GM21717 (cell line): ENCODE data around the gene ARHGAP26.

Experiments
- ATAC-seq: cut with Tn5 transposase; IDR thresholded peaks from one replicate; pipeline ENCODE4 v1.9.1; 2021; ENCODE audit warnings: mild to moderate bottlenecking, moderate library complexity; ENCODE audit not compliant: unreplicated experiment

Gene ARHGAP26

DNA sequence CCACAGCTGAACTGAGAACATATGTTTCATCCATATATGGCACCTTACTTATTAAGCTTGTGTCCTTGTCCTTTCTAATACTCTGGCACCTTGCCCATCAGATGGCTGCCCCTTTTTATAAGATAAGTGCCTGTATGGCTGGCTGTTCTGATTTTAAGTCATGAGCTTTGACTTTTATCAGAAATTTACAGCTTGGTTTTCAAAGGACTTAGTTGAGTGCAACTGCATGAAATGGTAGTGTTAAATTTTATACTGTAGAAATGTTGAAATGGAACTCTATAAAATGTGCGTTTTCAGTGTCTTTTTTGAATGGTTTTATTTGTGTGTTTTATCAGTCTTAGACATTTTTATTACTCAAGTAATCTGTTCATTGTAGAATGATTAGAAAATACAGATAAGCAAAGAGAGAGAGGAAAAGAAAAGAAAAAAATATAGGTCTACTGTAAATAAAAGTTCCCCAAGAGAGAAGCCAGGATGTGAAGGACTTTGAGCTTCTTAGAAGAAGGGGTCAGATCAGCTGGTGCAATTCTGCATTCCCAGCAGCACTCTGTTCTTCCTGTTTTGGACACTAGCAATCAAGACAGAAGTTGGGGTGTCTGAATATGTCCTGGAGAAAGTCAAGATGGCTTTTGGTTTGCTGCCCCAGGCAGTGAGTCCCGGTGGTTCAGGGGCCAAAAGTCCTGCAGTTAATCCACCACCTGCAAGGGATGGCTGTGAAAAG is 38.9 kb downstream of the ARHGAP26 start:
- ATAC-seq: no peak

DNA sequence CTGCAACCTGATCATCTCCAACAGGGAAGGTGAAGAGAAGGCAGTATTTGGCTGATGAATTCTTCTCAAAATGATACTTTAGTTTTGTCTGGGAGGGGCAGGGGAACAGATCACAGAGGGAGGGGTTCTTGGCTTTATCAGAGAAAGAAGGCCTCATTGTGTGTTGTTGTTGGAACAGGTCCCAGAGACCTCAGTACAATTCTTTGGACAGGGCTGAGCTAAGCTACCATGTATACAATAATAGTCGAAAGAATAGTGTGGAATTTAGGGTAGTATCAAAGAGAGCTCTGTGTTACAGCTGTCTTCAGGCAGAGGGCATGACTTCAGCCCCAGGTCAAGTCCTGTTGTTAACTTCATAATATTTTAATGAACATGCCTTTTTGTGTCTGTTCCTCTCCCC is 39.9 kb downstream of the ARHGAP26 start:
- ATAC-seq: no peak

DNA sequence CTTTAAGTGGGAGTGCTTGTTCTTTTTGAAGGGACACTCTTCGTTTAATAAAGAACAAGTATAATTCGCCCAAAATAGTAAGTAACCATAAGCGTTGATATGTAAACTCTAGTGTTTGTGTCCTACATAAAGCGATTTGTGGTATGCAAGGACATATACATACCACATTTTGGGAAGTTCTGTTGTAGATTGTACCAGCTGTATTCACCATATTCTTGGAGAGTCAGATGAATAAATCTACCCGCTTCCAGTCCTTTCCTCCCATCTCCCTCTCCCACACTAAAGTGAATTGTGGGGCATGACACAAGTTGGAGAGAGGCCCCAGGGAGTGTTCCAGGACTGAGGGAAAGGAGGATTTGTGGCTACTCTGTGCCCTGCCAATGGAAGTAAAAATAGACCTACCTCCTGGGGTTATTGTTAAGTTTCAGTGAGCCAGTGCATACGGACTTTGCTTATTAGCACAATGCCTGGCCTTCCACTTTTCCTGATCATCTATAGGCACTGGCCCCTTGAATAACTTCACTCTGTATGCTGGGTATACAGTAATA is 40.6 kb downstream of the ARHGAP26 start:
- ATAC-seq: no peak

DNA sequence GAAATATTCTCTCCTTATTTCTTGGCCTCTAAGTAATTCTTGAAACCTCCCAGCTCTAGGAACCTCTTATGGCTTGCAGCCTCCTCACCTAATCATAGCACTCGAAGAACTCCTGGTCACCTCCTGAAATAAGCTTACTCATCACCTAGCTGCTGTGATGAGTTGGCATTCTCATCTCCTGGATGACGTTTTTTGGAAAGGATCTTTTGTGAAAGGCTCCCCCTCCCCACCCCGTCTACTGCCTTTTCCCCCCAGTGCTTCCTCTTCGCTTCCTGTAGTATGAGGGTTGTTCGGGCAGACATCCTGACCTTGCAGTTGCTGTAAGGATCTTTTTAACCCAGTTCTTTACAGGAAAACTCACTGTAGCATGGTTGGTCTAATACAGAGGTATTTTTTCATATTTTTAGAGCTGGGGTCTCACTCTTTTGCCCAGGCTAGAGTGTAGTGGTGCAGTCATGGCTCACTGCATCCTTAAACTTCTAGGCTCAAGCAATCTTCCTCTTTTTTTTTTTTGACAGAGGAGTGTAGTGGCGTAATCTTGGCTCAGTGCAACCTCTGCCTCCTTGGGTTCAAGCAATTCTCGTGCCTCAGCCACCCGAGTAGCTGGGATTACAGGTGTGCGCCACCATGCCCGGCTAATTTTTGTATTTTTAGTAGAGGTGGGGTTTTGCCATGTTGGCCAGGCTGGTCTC is 41.8 kb downstream of the ARHGAP26 start:
- no peak for ATAC-seq

DNA sequence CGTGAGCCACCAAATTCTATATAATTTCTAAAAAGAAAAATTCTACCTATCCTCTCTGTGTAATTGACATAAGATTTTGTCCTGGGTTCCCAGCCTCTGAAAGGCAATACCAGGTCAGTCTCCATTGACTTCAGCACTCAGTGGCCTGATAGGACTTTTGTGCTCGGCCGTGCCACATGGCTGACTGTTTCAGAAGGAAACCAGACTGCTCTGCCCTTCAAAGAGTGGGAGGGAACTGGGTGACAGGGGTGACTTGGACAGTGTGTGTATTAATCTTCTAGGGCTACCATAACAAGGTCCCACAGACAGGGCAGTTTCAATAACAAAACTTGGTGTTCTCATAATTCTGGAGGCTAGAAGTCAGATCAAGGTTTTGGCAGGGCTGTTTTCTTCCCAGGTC is 43.0 kb downstream of the ARHGAP26 start:
- no peak for ATAC-seq

DNA sequence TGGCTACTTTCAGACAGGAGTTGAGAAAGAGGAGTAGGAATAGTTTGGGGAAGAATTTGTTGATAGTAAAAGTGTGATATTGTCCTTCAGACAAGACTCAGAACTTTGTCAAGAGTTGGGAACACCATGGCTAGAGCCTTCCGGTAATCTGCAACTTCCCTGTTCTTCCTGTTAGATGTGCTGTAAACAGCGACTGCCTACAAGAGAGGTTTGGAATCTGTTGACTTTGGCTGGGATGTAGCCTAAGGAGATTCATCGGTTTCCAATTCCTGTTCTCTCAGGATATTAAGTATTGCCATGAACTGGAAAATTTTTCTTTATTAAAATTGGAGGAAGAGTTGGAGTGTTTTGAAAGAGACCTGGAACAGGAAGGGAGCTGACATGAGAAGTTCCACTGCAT is 43.9 kb downstream of the ARHGAP26 start:
- no peak for ATAC-seq

DNA sequence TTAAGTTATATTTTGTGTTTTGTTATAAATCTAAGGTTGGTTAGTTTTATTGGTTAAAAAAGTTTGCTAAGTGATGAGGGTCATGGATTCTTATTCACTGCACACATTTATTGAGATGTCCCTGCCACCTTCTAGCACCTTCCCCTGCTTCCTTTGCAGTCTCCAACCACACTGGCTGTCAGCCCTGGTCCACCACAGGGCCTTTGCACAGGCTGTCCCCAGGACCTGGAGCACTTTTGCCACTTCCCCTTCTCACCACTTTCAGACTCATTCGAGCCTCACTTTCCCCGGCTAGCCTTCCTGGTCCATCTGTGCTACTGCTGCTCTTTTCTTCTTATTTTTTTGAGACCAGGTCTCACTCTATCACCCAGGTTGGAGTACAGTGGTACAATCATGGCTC is 45.3 kb downstream of the ARHGAP26 start:
- no peak for ATAC-seq

DNA sequence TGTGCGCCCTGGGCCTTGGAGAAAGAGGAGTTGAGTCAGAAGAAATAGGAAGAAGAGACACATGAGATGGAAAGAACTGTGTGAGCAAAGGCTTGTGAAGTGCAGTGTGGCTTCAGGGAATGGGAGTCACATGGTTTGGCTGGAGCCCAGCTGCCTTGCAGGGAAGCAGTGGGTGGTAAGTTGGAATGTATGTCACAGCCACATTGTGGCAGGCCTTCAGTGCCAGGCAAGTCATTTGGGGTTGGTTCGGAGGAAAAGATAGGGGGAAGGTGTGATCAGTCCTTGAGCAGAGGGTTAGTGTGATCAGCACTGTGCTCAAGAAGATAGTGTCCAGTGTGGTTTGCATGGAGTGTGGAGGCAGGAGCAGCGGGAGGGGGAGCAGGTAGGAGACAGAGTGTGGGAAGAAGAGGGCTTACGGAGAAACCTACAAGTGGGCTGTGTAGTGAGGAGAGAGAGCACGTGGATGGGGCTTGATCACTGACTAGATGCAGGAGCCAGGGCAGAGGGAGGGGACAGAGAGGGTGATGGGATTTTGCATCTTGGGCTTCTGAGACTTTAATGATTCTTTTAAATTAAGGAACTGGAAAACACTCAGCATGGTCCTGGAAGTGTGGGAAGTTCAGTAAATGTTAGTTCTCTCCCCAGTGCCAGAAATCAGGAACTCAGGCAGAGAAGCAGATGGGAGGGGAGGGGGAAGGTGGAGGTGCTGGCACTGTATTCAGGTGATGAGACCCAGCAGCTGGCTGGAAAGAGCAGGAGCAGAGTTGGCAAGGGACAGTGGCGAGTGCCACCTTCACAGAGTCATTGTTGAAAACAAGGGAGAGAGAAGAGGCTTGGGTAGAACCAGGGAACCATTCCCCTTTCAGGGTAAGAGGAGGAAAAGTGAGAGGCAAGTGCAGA is 46.6 kb downstream of the ARHGAP26 start:
- no peak for ATAC-seq

DNA sequence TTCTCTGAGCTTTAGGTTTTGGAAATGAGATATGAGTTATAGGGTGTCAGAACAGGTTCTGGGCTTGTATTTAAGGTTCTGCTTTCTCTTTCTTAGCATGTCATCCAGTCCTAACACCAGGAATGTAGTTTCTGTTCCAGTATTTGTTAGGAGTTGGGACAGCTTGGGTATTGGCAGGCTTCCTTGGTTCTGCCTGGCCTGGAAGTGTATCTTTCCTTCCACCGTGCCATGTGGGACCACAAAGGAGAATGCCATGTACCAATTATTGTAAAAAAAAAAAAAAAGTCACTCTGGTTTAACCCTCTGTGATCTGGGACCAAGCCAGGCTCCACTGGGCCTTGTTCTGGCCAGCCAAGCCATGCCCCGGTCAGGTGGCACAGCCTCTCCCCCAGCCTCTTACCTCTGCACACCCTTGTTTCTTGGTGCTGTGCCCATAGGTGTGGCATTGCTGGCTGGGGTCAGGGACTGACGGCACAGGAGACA is 47.8 kb downstream of the ARHGAP26 start:
- no peak for ATAC-seq

DNA sequence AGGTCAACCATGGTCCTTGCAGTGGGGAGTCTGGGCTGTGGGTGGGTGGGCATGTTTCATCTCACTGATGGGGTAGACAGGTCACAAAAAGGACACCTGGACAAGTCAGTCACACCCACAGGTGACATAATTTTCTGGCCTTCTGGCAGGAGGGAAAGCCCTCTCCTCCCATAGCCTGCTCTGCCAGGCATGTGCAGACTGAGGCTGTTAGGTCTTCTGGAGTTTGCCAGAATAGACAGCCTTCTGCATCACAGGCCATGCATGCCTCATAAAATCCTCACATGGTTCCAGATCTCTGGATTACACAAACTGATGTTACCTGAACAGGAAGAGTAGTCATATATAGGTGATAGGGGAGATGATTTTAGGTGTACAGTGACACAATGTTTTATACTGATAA is 49.1 kb downstream of the ARHGAP26 start:
- ATAC-seq: no peak

DNA sequence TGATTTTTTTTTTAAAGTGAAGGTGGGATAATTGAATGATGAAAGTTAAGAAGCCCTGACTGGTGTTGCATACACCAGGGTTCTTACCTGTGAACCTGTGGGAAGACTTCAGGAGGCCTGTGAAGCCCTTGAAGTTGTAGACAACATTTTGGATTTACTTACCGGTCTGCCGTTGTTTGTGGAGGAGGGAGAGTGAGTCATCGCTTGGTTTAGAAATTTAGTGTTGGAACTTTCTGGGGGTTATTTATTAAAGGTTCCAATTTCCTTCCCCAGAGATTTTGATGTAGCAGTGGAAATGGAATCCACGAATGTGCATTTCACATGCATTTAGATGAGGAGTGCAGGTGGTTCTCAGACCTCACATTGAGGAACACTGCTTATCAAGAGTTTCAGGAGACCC is 49.6 kb downstream of the ARHGAP26 start:
- ATAC-seq: no peak

DNA sequence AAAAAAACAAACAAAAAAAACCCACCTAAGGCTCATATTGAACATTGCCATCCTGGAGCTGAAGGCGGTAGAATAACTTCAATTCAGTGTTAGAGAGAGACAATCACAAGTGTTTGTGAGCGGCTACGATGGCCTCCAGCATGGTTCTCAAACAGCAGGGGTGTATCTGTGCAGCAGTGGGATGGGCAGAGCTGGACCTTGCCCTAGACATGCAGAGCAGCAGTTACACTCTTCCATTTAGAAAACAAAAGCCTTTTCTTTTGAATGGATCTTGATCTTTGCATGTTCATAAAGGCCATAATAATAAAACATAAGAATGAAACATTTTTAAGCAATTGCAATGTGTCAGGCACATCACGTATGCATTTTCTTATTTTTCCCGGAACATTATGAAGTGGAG is 50.3 kb downstream of the ARHGAP26 start:
- ATAC-seq: no peak

DNA sequence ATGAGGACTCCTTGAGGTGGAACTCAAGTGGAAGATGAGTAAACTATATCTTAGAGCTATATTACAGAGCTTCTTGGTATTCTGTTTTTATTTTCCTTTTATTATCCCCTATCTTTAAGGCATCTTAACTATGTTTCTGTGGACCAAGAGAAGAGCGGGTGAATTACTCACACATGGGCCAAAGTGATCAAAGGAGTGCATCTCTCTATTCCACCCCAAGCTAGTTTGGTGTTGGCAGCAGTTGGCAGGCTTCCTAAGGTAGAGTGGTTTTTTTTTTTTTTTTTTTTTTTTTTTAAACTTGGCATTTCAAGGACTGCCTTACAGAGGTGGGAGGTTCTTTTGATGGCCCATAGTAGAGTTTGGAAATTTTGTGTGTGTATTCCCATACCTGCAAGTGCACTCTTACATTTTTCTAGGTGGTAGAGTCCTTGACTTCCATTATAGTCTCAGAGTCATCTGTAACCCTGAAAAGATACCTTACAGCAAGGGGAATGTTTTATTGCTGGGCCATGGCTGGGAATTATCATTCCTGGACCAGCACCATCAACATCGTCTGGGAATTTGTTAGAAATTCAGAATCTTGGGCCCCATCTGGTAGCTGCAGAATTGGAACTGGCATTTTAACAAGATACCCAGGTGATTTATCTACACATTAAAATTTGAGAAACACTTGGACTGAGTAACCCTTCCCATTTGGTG is 51.0 kb downstream of the ARHGAP26 start:
- ATAC-seq: no peak

DNA sequence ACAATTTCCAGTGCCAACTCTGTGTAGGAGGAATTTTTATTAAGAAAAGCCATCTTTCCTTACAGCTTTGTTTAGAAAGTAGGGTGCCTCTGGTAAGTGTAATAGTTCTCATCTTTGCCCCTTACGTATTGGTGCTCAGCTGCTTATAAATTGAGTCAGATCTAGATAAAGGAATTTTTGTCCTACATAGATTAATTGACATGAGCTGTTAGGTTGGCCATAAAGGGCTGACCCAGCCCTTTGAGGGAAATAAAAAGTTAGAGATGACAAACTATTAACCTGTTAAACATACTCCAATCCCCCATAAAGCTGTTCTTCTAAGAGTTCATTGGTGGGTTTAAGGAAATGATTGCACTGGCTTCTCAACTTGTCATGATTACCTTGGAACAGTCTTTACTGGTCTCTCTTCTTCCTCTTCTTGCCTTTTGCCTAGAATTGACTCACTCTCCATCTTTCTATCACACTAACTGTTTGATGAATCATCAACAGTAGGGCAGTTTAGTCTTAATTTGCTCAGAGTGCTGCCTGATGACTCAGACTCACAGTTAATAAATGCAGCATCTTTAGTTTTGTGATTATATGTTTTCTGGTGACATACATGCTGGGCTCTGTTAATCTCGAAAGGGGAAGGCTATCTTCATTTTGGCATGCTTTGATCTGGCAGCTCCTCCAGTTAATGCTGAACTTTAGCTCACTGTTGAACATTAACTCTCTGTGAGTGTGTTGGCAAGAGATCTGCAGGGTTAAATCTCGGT is 51.7 kb downstream of the ARHGAP26 start:
- ATAC-seq: peak; percentile 65

DNA sequence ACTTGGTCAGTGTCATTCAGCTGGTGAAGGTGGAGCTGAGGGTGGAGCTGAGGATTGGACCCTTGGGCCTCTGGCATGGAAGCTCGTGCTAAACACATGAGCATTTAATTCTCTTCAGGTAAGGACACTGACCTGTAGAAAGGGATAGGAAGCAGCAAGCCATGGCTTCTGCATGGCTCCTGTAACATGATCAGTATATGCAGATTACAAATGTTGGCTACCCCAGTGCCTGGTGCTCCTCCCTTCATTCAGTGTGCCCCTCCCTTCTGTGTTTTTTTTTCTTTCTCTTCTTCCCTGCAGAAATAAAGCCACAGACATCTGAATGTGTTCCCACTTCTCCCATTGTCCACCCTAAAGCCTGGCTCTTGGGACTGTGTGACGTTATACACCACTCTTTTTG is 52.9 kb downstream of the ARHGAP26 start:
- no peak for ATAC-seq

DNA sequence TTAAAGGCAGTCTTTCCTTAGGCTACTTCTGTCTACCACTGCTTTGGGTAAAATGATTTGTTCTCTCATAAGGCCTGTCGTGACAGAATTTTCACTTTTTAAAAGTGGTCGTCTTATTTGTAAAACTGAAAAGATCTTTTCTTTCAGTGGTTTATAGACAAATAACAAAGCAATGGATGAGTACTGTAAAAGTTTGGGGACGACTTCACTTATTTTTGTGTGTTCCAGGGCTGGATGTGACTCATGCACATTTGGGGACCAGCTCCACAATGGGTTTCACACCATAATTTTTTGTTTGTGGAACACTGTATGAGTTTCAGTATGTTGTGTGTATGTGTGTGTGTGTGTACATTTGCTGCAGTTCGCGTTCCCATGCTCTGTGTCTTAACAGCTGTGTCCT is 53.6 kb downstream of the ARHGAP26 start:
- ATAC-seq: no peak

DNA sequence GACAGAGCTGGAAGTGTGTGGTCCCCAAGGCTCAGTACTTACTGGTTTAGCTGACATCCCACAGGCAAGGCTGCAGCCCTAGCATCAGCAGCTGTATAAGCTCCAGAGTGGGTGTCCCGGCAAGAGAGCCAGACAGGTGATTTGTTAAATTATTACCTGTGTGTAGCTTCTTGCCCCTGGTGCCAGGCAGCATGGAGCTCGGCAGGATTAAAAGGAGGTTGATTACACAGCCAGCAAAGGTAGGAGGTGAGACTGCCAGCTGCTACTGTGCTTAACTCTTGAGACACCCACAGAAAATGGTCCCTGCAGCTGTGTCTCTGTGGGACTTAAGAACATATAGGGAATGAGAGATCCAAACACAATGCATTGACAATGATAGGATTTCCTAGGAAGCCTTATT is 54.2 kb downstream of the ARHGAP26 start:
- no peak for ATAC-seq

DNA sequence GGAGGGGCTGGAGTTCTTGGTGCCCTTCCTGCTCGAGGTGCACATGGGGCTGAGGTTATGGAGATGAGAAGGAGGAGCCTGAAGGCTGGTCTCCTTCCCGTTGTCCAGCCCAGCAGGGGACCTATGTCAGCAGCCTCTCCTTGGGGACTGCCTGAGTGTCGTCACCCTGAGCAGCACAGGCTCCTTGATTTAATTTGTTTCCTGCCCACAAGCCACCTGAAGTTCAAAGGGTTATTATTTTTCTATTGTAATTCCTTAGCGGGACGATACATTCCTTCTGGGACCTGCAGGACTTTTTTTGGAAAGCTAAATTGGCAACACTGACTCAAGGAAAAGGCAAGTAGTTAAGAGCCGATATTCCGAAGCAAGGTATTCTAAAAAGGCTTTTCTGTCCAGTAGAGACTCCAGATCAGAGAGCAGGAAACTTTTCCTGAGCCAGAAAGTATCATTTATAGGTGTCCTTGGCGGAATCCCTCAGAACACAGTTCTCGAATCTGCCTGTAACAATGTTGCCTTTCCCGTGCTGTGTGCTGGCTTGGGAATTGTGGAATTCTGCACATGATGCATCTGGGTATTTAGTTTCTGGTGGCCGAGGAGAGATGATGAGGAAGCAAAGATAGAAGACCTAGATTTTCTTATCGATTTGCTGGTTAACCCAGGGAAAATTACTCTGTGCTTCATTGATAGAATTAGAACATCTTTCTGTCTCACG is 55.4 kb downstream of the ARHGAP26 start:
- no peak for ATAC-seq

DNA sequence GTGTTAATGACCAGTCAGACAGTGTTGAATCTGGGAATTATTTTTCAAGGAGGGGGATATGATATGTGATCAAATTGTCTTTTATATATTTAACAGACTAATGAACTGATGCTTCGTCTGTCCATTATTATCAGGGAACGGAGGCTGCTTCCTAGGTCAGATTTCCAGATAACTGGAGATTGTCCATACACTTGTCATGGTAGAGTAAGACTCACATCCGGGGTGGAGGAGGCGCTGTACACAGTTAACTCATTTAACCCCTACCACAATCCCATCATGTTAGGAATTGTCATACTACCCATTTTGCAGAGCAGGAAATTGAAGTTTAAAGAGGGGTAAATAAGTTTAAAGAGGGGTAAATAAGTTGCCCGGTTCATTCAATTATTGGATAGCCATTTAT is 55.9 kb downstream of the ARHGAP26 start:
- ATAC-seq: no peak
